GM19438 (cell line): Measurements from ENCODE around the gene PARD3.

Experiments
- ATAC-seq: cut with Tn5 transposase; IDR thresholded peaks from one replicate; pipeline ENCODE4 v1.9.1; 2021; ENCODE audit warnings: low read depth; ENCODE audit not compliant: unreplicated experiment

The PARD3 gene

GRCh38 chr10:34479520-34480179 lies 335.4 kb downstream of the PARD3 start:
- no peak for ATAC-seq

- ATAC-seq: no peak
These were observed 337.8 kb downstream of the PARD3 start for GRCh38 chr10:34477249-34477648.

GRCh38 chr10:34476608-34477007 lies 338.5 kb downstream of the PARD3 start:
- no peak for ATAC-seq

GRCh38 chr10:34475786-34476185 lies 339.3 kb downstream of the PARD3 start:
- ATAC-seq: no peak

GRCh38 chr10:34475274-34475646 lies 339.8 kb downstream of the PARD3 start:
- no peak for ATAC-seq

- no peak for ATAC-seq
These were observed 340.4 kb downstream of the PARD3 start for GRCh38 chr10:34474555-34475273.

- ATAC-seq: no peak
These were observed 341.1 kb downstream of the PARD3 start for GRCh38 chr10:34474009-34474376.

GRCh38 chr10:34473174-34474008 lies 341.7 kb downstream of the PARD3 start:
- ATAC-seq: no peak

GRCh38 chr10:34470307-34470706 lies 344.8 kb downstream of the PARD3 start:
- no peak for ATAC-seq

GRCh38 chr10:34469446-34469845 lies 345.6 kb downstream of the PARD3 start:
- ATAC-seq: no peak

- no peak for ATAC-seq
These were observed 347.2 kb downstream of the PARD3 start for GRCh38 chr10:34467902-34468301.

- no peak for ATAC-seq
These were observed 347.7 kb downstream of the PARD3 start for GRCh38 chr10:34467364-34467763.

- no peak for ATAC-seq
These were observed 349.4 kb downstream of the PARD3 start for GRCh38 chr10:34465678-34466077.

- no peak for ATAC-seq
These were observed 350.5 kb downstream of the PARD3 start for GRCh38 chr10:34464591-34464990.

- ATAC-seq: no peak
These were observed 351.1 kb downstream of the PARD3 start for GRCh38 chr10:34464000-34464399.

GRCh38 chr10:34462993-34463392 lies 352.1 kb downstream of the PARD3 start:
- ATAC-seq: no peak

- ATAC-seq: no peak
These were observed 353.0 kb downstream of the PARD3 start for GRCh38 chr10:34462056-34462455.

- ATAC-seq: no peak
These were observed 360.4 kb downstream of the PARD3 start for GRCh38 chr10:34454590-34455261.

- ATAC-seq: no peak
These were observed 365.3 kb downstream of the PARD3 start for GRCh38 chr10:34449836-34450235.

- no peak for ATAC-seq
These were observed 369.0 kb downstream of the PARD3 start for GRCh38 chr10:34446049-34446448.
